ENCODE data around the gene BSPRY.

BSPRY gene

GRCh38 chr9:113399646-113400200 lies 50.4 kb downstream of the BSPRY start:
- no peak for TF ChIP-seq TAF1 (IDR thresholded peaks at IDR 0.05; ENCODE audit: borderline replicate concordance, insufficient read depth, low read length)
- no peak for TF ChIP-seq POLR2AphosphoS5 (IDR thresholded peaks at IDR 0.05; ENCODE audit: low read depth, low read length)
- TF ChIP-seq SIN3A (IDR thresholded peaks at IDR 0.05; ENCODE audit: borderline replicate concordance, insufficient read depth, low read length) = no peak
- no peak for TF ChIP-seq FOXP2 (optimal IDR thresholded peaks at IDR 0.05; ENCODE audit: borderline replicate concordance, extremely low read depth, extremely low read length, insufficient read depth)

- TF ChIP-seq FOXP2 (optimal IDR thresholded peaks at IDR 0.05; ENCODE audit: borderline replicate concordance, extremely low read depth, extremely low read length, insufficient read depth) (peak; percentile 80), TAF1 (IDR thresholded peaks at IDR 0.05; ENCODE audit: borderline replicate concordance, insufficient read depth, low read length) (no peak; the same call in 1 of the 2 replicates), SIN3A (IDR thresholded peaks at IDR 0.05; ENCODE audit: borderline replicate concordance, insufficient read depth, low read length) (0 out of 2 replicates have a peak, but pooled peaks have one; percentile 70), POLR2AphosphoS5 (IDR thresholded peaks at IDR 0.05; ENCODE audit: low read depth, low read length) (peak; percentile 67), REST (IDR thresholded peaks at IDR 0.05; ENCODE audit: insufficient read depth in 1 of 2, low read depth in 2 of 2, low read length in 2 of 2) (no peak)
Measured at GRCh38 chr9:113401027-113401792, 51.9 kb downstream of the BSPRY start, which contains the start of gene ALAD. ALAD (minus strand) TSS chr9:113401284; CDS start chr9:113393559, 7,725 bp downstream.

- no peak for TF ChIP-seq SIN3A (IDR thresholded peaks at IDR 0.05; ENCODE audit: borderline replicate concordance, insufficient read depth, low read length)
Measured at GRCh38 chr9:113403646-113404045, 54.3 kb downstream of the BSPRY start.

GRCh38 chr9:113409481-113409880 lies 60.1 kb downstream of the BSPRY start:
- TF ChIP-seq SIN3A (IDR thresholded peaks at IDR 0.05; ENCODE audit: borderline replicate concordance, insufficient read depth, low read length) = no peak
- TF ChIP-seq TAF1 (IDR thresholded peaks at IDR 0.05; ENCODE audit: borderline replicate concordance, insufficient read depth, low read length) = no peak
- TF ChIP-seq POLR2AphosphoS5 (IDR thresholded peaks at IDR 0.05; ENCODE audit: low read depth, low read length) = no peak
- no peak for TF ChIP-seq REST (IDR thresholded peaks at IDR 0.05; ENCODE audit: insufficient read depth in 1 of 2, low read depth in 2 of 2, low read length in 2 of 2)
- TF ChIP-seq FOXP2 (optimal IDR thresholded peaks at IDR 0.05; ENCODE audit: borderline replicate concordance, extremely low read depth, extremely low read length, insufficient read depth) = no peak

GRCh38 chr9:113409883-113410206 lies 60.5 kb downstream of the BSPRY start:
- no peak for TF ChIP-seq REST (IDR thresholded peaks at IDR 0.05; ENCODE audit: insufficient read depth in 1 of 2, low read depth in 2 of 2, low read length in 2 of 2)
- TF ChIP-seq TAF1 (IDR thresholded peaks at IDR 0.05; ENCODE audit: borderline replicate concordance, insufficient read depth, low read length) = no peak
- TF ChIP-seq SIN3A (IDR thresholded peaks at IDR 0.05; ENCODE audit: borderline replicate concordance, insufficient read depth, low read length) = no peak
- no peak for TF ChIP-seq POLR2AphosphoS5 (IDR thresholded peaks at IDR 0.05; ENCODE audit: low read depth, low read length)
- no peak for TF ChIP-seq FOXP2 (optimal IDR thresholded peaks at IDR 0.05; ENCODE audit: borderline replicate concordance, extremely low read depth, extremely low read length, insufficient read depth)

All from PFSK-1 (cell line).